Measurements from ENCODE around the gene PCDH12. TPM values are rescaled to one million over a fixed set of nuclear protein-coding genes. Genes with fewer than 3 reads are reported as not detected.
A peak's percentile ranks its signal among the peaks of the same experiment; 100 is the strongest.

Gene PCDH12
- total and polyA plus RNA-seq, 4 donors: 5.4 to 12.9 (median 7.8) TPM

DNA sequence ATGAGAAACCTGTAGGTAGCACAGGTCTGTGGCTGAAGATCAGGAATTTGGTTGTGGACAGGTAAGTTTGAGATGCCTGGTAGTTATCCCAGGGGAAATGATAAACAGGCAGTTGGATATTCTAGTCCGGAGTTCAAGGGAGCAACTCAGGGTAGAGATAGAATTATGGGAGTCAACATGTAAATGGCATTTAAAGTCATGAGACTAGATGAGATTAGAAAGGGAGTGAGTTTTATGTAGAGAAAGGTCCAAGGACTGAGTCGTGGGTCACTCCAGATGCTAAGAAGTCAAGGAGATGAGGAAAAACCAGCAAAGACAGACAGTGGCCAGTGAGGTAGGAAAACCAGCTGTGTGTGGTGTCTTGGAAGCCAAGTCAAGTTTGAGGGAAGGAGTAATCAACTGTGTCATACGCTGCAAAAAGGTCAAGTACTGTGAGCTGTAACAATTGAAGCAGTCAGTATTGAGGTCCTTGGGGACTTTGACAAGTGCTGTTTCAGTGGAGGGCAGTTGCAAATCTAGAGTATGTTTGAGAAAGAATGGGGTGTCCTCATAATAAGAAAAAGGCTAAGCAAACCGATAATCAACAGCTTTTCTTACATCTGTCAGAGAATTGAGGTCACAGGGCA, 36.6 kb upstream of the PCDH12 start:
- Histone ChIP-seq H3K27me3 (ENCODE audit: control insufficient read depth, insufficient read depth, low read length) (no peaks in the 10 kb centered on the region), H3K9me3 (ENCODE audit: control insufficient read depth, insufficient read depth, low read length) (no peaks in the 10 kb centered on the region), H3K36me3 (ENCODE audit: control insufficient read depth, insufficient read depth, low read length) (peaks cover 21% of the 10 kb centered on the region), H3K4me3 (ENCODE audit: low read depth, low read length) (no peak overlapping the region), H3K27ac (ENCODE audit: low read depth, low read length) (no peak overlapping the region), H3K4me1 (ENCODE audit: control insufficient read depth, insufficient read depth, low read length) (no peaks in the 10 kb centered on the region)
- DNase-seq (ENCODE audit: low read depth in 4 of 6, low spot score in 6 of 6): no peak
- WGBS (ENCODE audit: insufficient coverage): 65% methylated on average over 3 of the region's 4 CpGs

DNA sequence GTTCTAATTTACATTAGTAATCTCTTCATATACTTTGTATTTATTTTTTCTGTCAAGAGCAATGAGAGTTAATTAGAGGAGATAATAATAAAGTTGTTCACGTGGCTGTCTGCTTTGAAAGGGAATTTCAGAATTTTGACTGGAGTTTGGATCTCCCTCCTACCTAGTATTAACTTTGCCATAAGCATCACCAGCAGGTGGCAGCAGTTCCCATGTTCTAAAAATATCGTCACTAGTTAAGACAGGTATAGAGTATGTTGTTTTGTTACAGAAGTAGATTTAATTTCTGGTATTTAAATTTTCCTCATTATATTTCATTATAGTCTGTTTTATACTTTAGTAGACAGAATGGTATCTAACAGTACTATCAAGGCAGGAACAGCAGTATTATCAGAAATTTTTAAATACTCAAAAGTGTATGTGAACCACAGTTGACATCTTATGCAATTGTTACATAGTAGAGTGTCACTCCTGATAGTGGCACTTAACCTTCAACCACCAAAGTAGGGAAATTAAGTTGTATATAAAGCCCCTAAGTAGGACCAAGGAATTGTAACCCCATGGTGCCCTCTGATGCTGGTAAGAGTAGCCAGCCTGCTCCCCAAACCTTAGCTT, 34.5 kb upstream of the PCDH12 start:
- no peak overlapping the region for H3K4me3 ChIP-seq (ENCODE audit: low read depth, low read length)
- no peaks in the 10 kb centered on the region for H3K9me3 ChIP-seq (ENCODE audit: control insufficient read depth, insufficient read depth, low read length)
- no peak overlapping the region for H3K27ac ChIP-seq (ENCODE audit: low read depth, low read length)
- no CpG with 5 or more reads among the region's 2 CpGs for WGBS (ENCODE audit: insufficient coverage)
- no peaks in the 10 kb centered on the region for H3K4me1 ChIP-seq (ENCODE audit: control insufficient read depth, insufficient read depth, low read length)
- peak; percentile 50 to 95 (median 74) for DNase-seq (ENCODE audit: low read depth in 4 of 6, low spot score in 6 of 6)
- H3K27me3 ChIP-seq (ENCODE audit: control insufficient read depth, insufficient read depth, low read length): no peaks in the 10 kb centered on the region
- peaks cover 19% of the 10 kb centered on the region for H3K36me3 ChIP-seq (ENCODE audit: control insufficient read depth, insufficient read depth, low read length)

DNA sequence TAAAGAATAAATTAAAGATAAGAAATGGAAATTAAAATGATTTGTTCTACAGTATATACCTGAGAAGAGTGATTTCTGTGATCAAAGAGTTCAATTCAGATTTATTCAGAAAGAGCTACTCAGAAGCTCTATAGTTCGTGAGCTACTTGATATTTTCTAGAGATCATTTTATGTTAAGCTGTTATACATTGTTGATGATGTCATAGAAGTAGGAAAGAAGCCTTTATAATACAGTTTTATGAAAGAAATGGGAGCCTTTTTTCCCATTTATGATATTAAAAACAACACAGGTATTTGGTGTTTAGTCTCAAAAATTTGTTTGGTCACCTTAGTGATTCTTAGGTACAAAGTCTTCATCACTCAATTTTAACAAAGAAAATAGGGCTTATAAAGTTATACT, 31.7 kb upstream of the PCDH12 start:
- H3K27ac ChIP-seq (ENCODE audit: low read depth, low read length): no peak overlapping the region
- no peaks in the 10 kb centered on the region for H3K9me3 ChIP-seq (ENCODE audit: control insufficient read depth, insufficient read depth, low read length)
- H3K4me3 ChIP-seq (ENCODE audit: low read depth, low read length): no peak overlapping the region
- DNase-seq (ENCODE audit: low read depth in 4 of 6, low spot score in 6 of 6): no peak
- H3K4me1 ChIP-seq (ENCODE audit: control insufficient read depth, insufficient read depth, low read length): no peaks in the 10 kb centered on the region
- WGBS (ENCODE audit: insufficient coverage): no CpG with 5 or more reads among the region's 1 CpG
- peaks cover 32% of the 10 kb centered on the region for H3K36me3 ChIP-seq (ENCODE audit: control insufficient read depth, insufficient read depth, low read length)
- no peaks in the 10 kb centered on the region for H3K27me3 ChIP-seq (ENCODE audit: control insufficient read depth, insufficient read depth, low read length)

DNA sequence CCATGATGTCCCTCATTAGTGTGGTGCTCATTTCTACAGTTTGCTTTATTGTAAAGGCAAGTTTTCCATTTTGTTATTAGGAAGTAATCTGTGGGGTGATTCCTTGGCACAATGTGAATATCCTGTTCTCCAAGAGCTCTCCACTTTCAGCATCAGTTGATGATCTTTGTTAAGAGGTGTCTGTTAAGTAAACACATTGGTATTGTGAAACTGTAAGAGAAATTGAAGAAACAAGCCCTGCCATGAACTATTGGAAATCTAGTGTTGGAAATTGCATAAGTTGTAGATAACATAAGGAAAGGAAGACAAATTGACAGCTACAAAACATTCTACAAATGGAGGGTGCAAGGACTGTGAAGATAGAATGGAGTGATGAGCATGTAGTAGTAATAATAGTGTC, 28.1 kb upstream of the PCDH12 start:
- Histone ChIP-seq H3K27me3 (ENCODE audit: control insufficient read depth, insufficient read depth, low read length) (no peaks in the 10 kb centered on the region), H3K36me3 (ENCODE audit: control insufficient read depth, insufficient read depth, low read length) (peaks cover 33% of the 10 kb centered on the region), H3K4me1 (ENCODE audit: control insufficient read depth, insufficient read depth, low read length) (no peaks in the 10 kb centered on the region), H3K9me3 (ENCODE audit: control insufficient read depth, insufficient read depth, low read length) (no peaks in the 10 kb centered on the region), H3K27ac (ENCODE audit: low read depth, low read length) (no peak overlapping the region), H3K4me3 (ENCODE audit: low read depth, low read length) (no peak overlapping the region)
- no peak for DNase-seq (ENCODE audit: low read depth in 4 of 6, low spot score in 6 of 6)

DNA sequence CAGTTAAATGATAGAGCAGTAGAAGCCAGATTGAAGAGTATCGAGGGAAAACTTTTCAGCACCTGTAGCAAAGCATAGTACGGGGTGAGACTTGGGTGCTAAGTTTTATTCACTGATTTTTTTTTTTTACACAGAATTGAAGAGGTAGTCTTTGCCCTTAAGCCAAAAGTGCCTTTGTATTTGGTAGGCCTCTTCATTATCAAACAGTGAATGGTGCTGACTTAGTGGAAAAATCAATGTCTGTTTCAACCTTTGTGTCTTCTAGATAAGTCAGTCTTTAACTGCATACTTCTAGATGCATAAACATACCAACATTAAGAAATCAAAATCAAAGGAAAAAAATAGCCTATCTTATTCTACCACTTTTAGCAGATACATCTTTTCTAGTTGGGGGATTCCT, 24.6 kb upstream of the PCDH12 start:
- WGBS (ENCODE audit: insufficient coverage): 50% methylated on average over 2 of the region's 2 CpGs
- DNase-seq (ENCODE audit: low read depth in 4 of 6, low spot score in 6 of 6): no peak
- Histone ChIP-seq H3K36me3 (ENCODE audit: control insufficient read depth, insufficient read depth, low read length) (peaks cover 49% of the 10 kb centered on the region), H3K4me1 (ENCODE audit: control insufficient read depth, insufficient read depth, low read length) (no peaks in the 10 kb centered on the region), H3K27ac (ENCODE audit: low read depth, low read length) (no peak overlapping the region), H3K27me3 (ENCODE audit: control insufficient read depth, insufficient read depth, low read length) (no peaks in the 10 kb centered on the region), H3K4me3 (ENCODE audit: low read depth, low read length) (no peak overlapping the region), H3K9me3 (ENCODE audit: control insufficient read depth, insufficient read depth, low read length) (no peaks in the 10 kb centered on the region)

DNA sequence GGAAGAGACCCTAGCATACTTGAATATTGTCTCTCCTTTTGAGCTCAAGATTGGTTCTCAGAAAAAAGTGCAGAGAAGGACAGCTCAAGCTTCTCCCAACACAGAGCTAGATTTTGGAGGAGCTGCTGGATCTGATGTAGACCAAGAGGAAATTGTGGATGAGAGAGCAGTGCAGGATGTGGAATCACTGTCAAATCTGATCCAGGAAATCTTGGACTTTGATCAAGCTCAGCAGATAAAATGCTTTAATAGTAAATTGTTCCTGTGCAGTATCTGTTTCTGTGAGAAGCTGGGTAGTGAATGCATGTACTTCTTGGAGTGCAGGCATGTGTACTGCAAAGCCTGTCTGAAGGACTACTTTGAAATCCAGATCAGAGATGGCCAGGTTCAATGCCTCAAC, 20.4 kb upstream of the PCDH12 start:
- H3K27me3 ChIP-seq (ENCODE audit: control insufficient read depth, insufficient read depth, low read length): no peaks in the 10 kb centered on the region
- H3K36me3 ChIP-seq (ENCODE audit: control insufficient read depth, insufficient read depth, low read length): peaks cover 41% of the 10 kb centered on the region
- DNase-seq (ENCODE audit: low read depth in 4 of 6, low spot score in 6 of 6): no peak
- H3K4me1 ChIP-seq (ENCODE audit: control insufficient read depth, insufficient read depth, low read length): no peaks in the 10 kb centered on the region
- H3K9me3 ChIP-seq (ENCODE audit: control insufficient read depth, insufficient read depth, low read length): no peaks in the 10 kb centered on the region
- H3K27ac ChIP-seq (ENCODE audit: low read depth, low read length): no peak overlapping the region
- no peak overlapping the region for H3K4me3 ChIP-seq (ENCODE audit: low read depth, low read length)

DNA sequence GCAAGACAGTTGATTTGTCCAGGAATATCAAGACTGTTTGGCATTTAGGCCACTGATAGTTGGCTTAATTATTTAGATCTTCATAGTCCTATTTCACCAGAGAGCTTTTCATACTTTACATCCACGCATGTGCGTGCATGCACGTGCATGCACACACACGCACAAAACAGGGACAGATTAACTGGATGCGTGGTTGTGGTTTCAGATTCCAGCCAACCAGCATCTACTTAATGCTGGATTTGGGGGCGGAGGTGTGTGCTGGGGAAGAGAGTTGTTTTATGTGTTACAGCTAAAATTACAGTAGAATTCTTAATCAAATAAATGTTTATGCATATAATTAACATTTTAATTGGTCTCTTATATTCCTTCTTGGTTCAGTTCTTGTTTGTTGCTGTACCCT, 18.2 kb upstream of the PCDH12 start:
- no peak overlapping the region for H3K27ac ChIP-seq (ENCODE audit: low read depth, low read length)
- no peak overlapping the region for H3K4me3 ChIP-seq (ENCODE audit: low read depth, low read length)
- H3K27me3 ChIP-seq (ENCODE audit: control insufficient read depth, insufficient read depth, low read length): no peaks in the 10 kb centered on the region
- DNase-seq (ENCODE audit: low read depth in 4 of 6, low spot score in 6 of 6): no peak
- WGBS (ENCODE audit: insufficient coverage): no CpG with 5 or more reads among the region's 6 CpGs
- H3K36me3 ChIP-seq (ENCODE audit: control insufficient read depth, insufficient read depth, low read length): peaks cover 46% of the 10 kb centered on the region
- H3K9me3 ChIP-seq (ENCODE audit: control insufficient read depth, insufficient read depth, low read length): no peaks in the 10 kb centered on the region
- no peaks in the 10 kb centered on the region for H3K4me1 ChIP-seq (ENCODE audit: control insufficient read depth, insufficient read depth, low read length)

DNA sequence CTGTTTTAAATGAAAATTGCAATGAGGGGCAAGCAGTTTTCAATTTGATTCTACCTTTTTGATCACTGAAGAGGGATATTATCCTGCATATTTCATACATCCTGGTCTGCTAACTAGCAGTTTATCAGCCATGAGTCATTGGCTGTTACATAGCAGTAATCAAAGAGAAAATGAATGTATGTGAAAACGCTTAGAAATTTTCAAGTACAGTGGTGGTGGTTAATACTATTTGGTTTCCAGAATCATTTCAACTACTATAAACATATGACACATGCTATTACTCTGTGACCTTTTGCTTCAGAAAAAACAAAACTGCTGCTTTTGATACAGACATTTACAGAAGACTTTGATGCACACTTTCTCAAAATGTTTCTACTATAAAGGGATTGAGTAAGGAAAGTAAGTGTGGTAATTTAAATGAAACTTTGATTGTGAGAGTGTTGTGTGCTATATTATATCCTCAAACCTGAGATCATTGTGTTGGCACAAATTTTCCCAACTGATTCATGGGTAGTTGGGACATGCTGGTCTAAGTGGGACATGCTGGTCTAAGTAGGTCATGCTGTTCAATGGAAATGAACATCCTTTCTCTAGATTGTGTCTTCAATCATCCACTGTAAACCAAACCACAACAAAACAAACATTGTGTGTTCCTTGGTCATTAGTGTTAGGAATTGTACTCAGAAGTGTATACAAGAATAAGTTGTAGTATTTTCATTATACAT, 16.0 kb upstream of the PCDH12 start:
- H3K36me3 ChIP-seq (ENCODE audit: control insufficient read depth, insufficient read depth, low read length): peaks cover 31% of the 10 kb centered on the region
- no peak overlapping the region for H3K4me3 ChIP-seq (ENCODE audit: low read depth, low read length)
- DNase-seq (ENCODE audit: low read depth in 4 of 6, low spot score in 6 of 6): no peak
- H3K4me1 ChIP-seq (ENCODE audit: control insufficient read depth, insufficient read depth, low read length): peaks cover 4% of the 10 kb centered on the region
- no peaks in the 10 kb centered on the region for H3K9me3 ChIP-seq (ENCODE audit: control insufficient read depth, insufficient read depth, low read length)
- no peaks in the 10 kb centered on the region for H3K27me3 ChIP-seq (ENCODE audit: control insufficient read depth, insufficient read depth, low read length)
- WGBS (ENCODE audit: insufficient coverage): no CpG with 5 or more reads among the region's 1 CpG
- no peak overlapping the region for H3K27ac ChIP-seq (ENCODE audit: low read depth, low read length)

DNA sequence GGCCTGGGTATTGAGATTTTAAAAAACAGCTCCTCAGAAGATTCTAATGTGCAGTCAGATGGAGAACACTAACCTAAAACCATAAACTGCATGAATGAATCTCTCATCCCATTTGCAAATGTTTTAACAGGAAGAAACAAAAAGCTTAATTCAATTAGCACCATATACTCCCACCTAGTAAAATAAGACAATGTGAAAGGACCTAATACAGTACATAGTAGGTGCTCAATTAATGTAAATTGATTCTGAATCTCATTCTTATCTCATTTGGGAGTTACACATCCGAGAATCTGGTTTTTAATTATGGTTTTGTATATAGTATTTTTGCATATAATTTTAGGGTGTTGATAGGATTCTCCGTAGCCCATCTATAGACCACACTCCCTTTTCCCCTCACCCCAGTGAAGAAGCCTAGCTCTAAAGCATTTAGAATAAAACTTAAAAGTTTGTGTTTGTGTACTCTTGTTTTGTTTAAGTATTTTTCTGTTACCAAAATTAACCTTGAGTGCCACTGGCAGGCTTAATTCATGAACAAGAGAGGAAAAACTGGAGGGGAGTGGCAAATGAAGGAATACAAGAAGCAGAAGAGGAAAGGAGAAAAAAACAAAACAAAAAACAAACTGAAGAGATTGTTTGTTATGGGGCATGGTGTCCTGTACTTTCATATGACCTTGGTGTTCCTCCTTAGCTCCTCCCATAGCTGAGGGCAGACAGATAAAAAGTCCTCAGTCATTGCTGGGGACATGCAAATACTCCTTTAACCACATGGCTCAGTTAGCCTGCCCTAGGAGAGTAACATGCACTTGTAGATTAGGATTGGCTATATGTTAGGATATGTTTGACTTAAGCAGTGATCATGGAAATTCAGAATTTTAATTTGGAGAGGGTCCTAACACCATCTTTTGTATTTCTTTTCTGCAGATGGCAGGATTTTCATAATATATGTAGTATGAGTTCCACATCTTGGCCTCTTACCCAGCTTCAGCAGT, 12.1 kb upstream of the PCDH12 start:
- Histone ChIP-seq H3K4me3 (ENCODE audit: low read depth, low read length) (peak overlapping the region; percentile 96), H3K27ac (ENCODE audit: low read depth, low read length) (peak overlapping the region; percentile 97), H3K27me3 (ENCODE audit: control insufficient read depth, insufficient read depth, low read length) (no peaks in the 10 kb centered on the region), H3K4me1 (ENCODE audit: control insufficient read depth, insufficient read depth, low read length) (peaks cover 4% of the 10 kb centered on the region), H3K36me3 (ENCODE audit: control insufficient read depth, insufficient read depth, low read length) (peaks cover 13% of the 10 kb centered on the region), H3K9me3 (ENCODE audit: control insufficient read depth, insufficient read depth, low read length) (no peaks in the 10 kb centered on the region)
- no CpG with 5 or more reads among the region's 2 CpGs for WGBS (ENCODE audit: insufficient coverage)
- peak in 1 of 6 donors; percentile 27 for DNase-seq (ENCODE audit: low read depth in 4 of 6, low spot score in 6 of 6)

Data from spinal cord (tissue), 10 donors.